ENCODE results near the gene USP36. TPM values are rescaled to one million over a fixed set of nuclear protein-coding genes. Genes with fewer than 3 reads are reported as not detected.

USP36 gene
- total and polyA plus RNA-seq, 9 of the 15 experiments (the other 6 are each of a cell fraction or from before 2014, with no cell fraction given), result 6.4 to 72.8 (median 22.5) TPM

DNA sequence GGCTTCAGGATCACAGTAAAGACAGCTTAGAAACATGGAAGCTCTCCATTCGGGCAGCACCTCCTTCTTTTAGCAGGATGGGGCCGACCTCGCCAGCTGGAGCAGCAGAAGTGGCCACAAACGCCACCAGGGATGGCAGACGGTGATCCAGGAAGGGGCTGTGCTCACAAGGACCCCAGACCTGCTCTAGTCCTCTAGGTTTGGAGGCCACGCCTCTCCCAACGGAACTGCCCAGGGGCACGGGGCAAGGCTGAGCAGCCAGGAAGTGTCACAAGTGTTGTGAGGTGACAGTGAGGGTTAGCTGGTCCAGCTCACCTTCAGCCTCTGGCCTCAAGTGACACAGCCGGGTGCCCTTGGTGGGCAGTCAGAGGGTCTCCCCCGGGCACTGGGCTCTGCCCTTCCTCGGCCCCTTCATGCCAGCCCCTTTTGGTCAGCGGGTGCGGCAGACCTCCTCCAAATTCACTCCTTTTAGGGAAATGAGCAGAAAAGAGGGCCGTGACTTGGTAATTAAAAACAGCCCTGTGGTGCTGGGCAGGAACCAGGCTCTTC lies 42.0 kb upstream of the USP36 start:
- Histone ChIP-seq H3K79me2 (ENCODE audit: control insufficient read depth, insufficient read depth, low read length) (no peaks in the 10 kb centered on the region), H3K9me1 (ENCODE audit: control insufficient read depth, insufficient read depth, low read length) (peaks cover 4% of the 10 kb centered on the region), H3K4me3 (no peak overlapping the region), H3K9me3 (replicated peaks; ENCODE audit: control insufficient read depth, insufficient read depth, low read depth, low read length) (no peaks in the 10 kb centered on the region), H3K27ac (ENCODE audit: extremely low read depth, low read depth, low read length) (peak overlapping the region; percentile 68; the same call in 2 of the 3 replicates), H3K36me3 (ENCODE audit: control insufficient read depth, insufficient read depth, low read length) (no peaks in the 10 kb centered on the region), H3K4me2 (ENCODE audit: insufficient read depth, low read length) (peak overlapping the region; percentile 57; the same call in 1 of the 2 replicates), H4K20me1 (replicated peaks; ENCODE audit: control insufficient read depth, insufficient read depth, low read length) (peaks cover 4% of the 10 kb centered on the region; the same call in 1 of the 2 replicates), H2AFZ (ENCODE audit: low read depth, low read length) (peak overlapping the region; percentile 91), H3K27me3 (ENCODE audit: control insufficient read depth in 2 of 2, insufficient read depth in 2 of 2, low read length in 2 of 2) (peaks cover 21 to 48% of the 10 kb centered on the region in 2 experiments; a peak in 4 of 5 replicates), H3K9ac (ENCODE audit: insufficient read depth in 1 of 2, low read depth in 2 of 2, low read length in 2 of 2) (peak overlapping the region; percentile 14; a peak in 2 of 4 replicates), H3K4me1 (replicated peaks in 1 of 2; ENCODE audit: control insufficient read depth in 2 of 2, insufficient read depth in 2 of 2, low read length in 2 of 2) (peaks cover 16 to 34% of the 10 kb centered on the region in 2 experiments)
- 70% methylated on average over 14 of the region's 14 CpGs for WGBS (ENCODE audit: insufficient coverage, low coverage, missing lambda C conversion rate)
- TF ChIP-seq ARID2 (IDR thresholded peaks at IDR 0.05), result no peak
- TF ChIP-seq SP1 (CRISPR knock-in tag; IDR thresholded peaks at IDR 0.05), result no peak
- TF ChIP-seq, protein P1, sequence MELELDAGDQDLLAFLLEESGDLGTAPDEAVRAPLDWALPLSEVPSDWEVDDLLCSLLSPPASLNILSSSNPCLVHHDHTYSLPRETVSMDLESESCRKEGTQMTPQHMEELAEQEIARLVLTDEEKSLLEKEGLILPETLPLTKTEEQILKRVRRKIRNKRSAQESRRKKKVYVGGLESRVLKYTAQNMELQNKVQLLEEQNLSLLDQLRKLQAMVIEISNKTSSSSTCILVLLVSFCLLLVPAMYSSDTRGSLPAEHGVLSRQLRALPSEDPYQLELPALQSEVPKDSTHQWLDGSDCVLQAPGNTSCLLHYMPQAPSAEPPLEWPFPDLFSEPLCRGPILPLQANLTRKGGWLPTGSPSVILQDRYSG (tag; conservative IDR thresholded peaks at IDR 0.05; ENCODE audit: low read depth), result 0 out of 2 replicates have a peak, but pooled peaks have one; percentile 32
- TF ChIP-seq ETS1 (conservative IDR thresholded peaks at IDR 0.05; ENCODE audit: control insufficient read depth, low read depth, low read length), result no peak
- TF ChIP-seq HMGN3 (IDR thresholded peaks at IDR 0.05; ENCODE audit: borderline replicate concordance, extremely low read depth, insufficient read length, low read depth, low read length), result no peak
- TF ChIP-seq NFRKB (IDR thresholded peaks at IDR 0.05; ENCODE audit: low read depth), result 0 out of 2 replicates have a peak, but pooled peaks have one; percentile 39
- TF ChIP-seq, protein P2, sequence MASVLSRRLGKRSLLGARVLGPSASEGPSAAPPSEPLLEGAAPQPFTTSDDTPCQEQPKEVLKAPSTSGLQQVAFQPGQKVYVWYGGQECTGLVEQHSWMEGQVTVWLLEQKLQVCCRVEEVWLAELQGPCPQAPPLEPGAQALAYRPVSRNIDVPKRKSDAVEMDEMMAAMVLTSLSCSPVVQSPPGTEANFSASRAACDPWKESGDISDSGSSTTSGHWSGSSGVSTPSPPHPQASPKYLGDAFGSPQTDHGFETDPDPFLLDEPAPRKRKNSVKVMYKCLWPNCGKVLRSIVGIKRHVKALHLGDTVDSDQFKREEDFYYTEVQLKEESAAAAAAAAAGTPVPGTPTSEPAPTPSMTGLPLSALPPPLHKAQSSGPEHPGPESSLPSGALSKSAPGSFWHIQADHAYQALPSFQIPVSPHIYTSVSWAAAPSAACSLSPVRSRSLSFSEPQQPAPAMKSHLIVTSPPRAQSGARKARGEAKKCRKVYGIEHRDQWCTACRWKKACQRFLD (CRISPR knock-in tag; IDR thresholded peaks at IDR 0.05), result 0 out of 2 replicates have a peak, but pooled peaks have one; percentile 40
- TF ChIP-seq NR2C2 (CRISPR knock-in tag; IDR thresholded peaks at IDR 0.05), result no peak
- TF ChIP-seq NR2C2 (tag; IDR thresholded peaks at IDR 0.05), result no peak
- TF ChIP-seq ZBTB1 (CRISPR knock-in tag; IDR thresholded peaks at IDR 0.05; ENCODE audit: borderline replicate concordance, low read depth), result no peak
- TF ChIP-seq HES1 (IDR thresholded peaks at IDR 0.05; ENCODE audit: low read depth), result no peak
- ChIA-PET CTCF (ENCODE audit: low intra/inter-chr PET ratio) (no interaction called here), POLR2A (interaction anchor here (0.7 to 1.0 kb wide), 2 partner anchors 8 to 19 kb away, joined by 3 read pairs; no protein-coding TSS in a partner anchor)
- intact Hi-C loops (cut with micrococcal nuclease), result no loop called here
- in situ Hi-C loops (cut with MboI), result loop anchor here (5.0 kb wide), 1 partner anchor 85 kb away; no protein-coding TSS in a partner anchor
- DNase-seq (ENCODE audit: extremely low read depth in 1 of 4, low spot score in 3 of 4), result no peak
- FAIRE-seq, result no peak
- no TSS peak for BruUV-seq (replicated peaks)
- no peak for ATAC-seq

Data from K562 (cell line).